Measurements from ENCODE around the gene STX5.
"Not testable (repeated sequence)": the region's sequence is repeated elsewhere in the genome, so short reads cannot be mapped to it uniquely, and the experiment has no call there.

STX5 gene

GRCh38 chr11:62831520-62832335 lies at the start of gene STX5:
Gene STX5 (minus strand): TSS chr11:62832051. CDS start chr11:62831243, 808 bp downstream.
- peak; percentile 99 for DNase-seq (ENCODE audit: low read depth)

- DNase-seq (ENCODE audit: low read depth), result peak; percentile 87
These were observed 49.1 kb upstream of the STX5 start, which contains the start of gene SLC3A2 for GRCh38 chr11:62880803-62881578. Gene SLC3A2 (plus strand): TSS chr11:62880896. CDS start chr11:62881024, 128 bp downstream.

GRCh38 chr11:62880231-62880802 lies 48.5 kb upstream of the STX5 start:
- peak; percentile 19 for DNase-seq (ENCODE audit: low read depth)

- DNase-seq (ENCODE audit: low read depth), result no peak
These were observed 47.6 kb upstream of the STX5 start for GRCh38 chr11:62879235-62879978.

GRCh38 chr11:62876712-62877111 lies 44.9 kb upstream of the STX5 start:
- DNase-seq (ENCODE audit: low read depth), result no peak

GRCh38 chr11:62875698-62876478 lies 44.0 kb upstream of the STX5 start:
- no peak for DNase-seq (ENCODE audit: low read depth)

GRCh38 chr11:62874851-62875250 lies 43.0 kb upstream of the STX5 start:
- no peak for DNase-seq (ENCODE audit: low read depth)

- DNase-seq (ENCODE audit: low read depth), result no peak
These were observed 33.8 kb upstream of the STX5 start for GRCh38 chr11:62865635-62866034.

GRCh38 chr11:62863687-62864335 lies 32.0 kb upstream of the STX5 start:
- DNase-seq (ENCODE audit: low read depth), result no peak

GRCh38 chr11:62861564-62862192 lies 29.8 kb upstream of the STX5 start:
- not testable (repeated sequence) for DNase-seq (ENCODE audit: low read depth)

GRCh38 chr11:62860835-62861563 lies 29.1 kb upstream of the STX5 start:
- DNase-seq (ENCODE audit: low read depth), result no peak

- not testable (repeated sequence) for DNase-seq (ENCODE audit: low read depth)
These were observed 27.4 kb upstream of the STX5 start for GRCh38 chr11:62859281-62859703.

GRCh38 chr11:62858201-62858600 lies 26.4 kb upstream of the STX5 start:
- DNase-seq (ENCODE audit: low read depth), result no peak

GRCh38 chr11:62857541-62857982 lies 25.7 kb upstream of the STX5 start:
- no peak for DNase-seq (ENCODE audit: low read depth)

GRCh38 chr11:62856333-62856895 lies 24.6 kb upstream of the STX5 start:
- no peak for DNase-seq (ENCODE audit: low read depth)

- DNase-seq (ENCODE audit: low read depth), result peak; percentile 98
These were observed 23.9 kb upstream of the STX5 start for GRCh38 chr11:62855571-62856332.

GRCh38 chr11:62854825-62855570 lies 23.1 kb upstream of the STX5 start:
- no peak for DNase-seq (ENCODE audit: low read depth)
